Loucy (cell line): ENCODE data around the gene DUSP7.

ENCODE experiments used
- CTCF ChIP-seq: fragments of 200-600 bp; sonication (generic); conservative IDR thresholded peaks from 2 replicates; pipeline ENCODE4 v1.5.1; 2014; ENCODE audit warnings: mild to moderate bottlenecking, antibody characterized with exemption, low read length
- EZH2phosphoT487 ChIP-seq: fragments of 200-600 bp; IDR thresholded peaks from 2 replicates; pipeline ENCODE4 v1.6.1; 2018; ENCODE audit warnings: antibody characterized with exemption, mild to moderate bottlenecking, moderate library complexity, borderline replicate concordance

- no peak for TF ChIP-seq CTCF
- TF ChIP-seq EZH2phosphoT487 = no peak
These were observed 27.3 kb upstream of the DUSP7 start for GRCh38 chr3:52083556-52084087.
